Measurements from ENCODE around the gene AS3MT.
"Not testable (repeated sequence)": the region's sequence is repeated elsewhere in the genome, so short reads cannot be mapped to it uniquely, and the experiment has no call there.

The AS3MT gene

DNA sequence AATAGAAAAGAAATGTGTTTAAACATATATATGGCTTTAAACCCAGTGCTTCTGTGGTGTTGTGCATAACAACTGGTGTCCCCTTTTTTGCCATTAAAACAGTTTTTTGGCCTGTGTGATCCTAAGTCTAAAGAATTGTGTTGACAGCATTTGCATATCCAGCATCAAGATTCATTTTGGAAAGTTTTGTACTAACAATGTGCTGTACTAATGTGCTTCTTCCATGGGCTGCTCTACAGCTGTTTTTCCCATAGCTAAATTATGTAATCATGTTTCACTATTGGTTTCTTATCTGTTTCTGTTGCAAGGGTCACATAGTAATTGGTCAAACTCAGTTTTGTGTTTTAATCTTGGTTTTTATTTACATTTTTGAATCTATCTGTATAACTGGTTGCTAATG lies 54.3 kb downstream of the AS3MT start:
- DNase-seq, result no peak

DNA sequence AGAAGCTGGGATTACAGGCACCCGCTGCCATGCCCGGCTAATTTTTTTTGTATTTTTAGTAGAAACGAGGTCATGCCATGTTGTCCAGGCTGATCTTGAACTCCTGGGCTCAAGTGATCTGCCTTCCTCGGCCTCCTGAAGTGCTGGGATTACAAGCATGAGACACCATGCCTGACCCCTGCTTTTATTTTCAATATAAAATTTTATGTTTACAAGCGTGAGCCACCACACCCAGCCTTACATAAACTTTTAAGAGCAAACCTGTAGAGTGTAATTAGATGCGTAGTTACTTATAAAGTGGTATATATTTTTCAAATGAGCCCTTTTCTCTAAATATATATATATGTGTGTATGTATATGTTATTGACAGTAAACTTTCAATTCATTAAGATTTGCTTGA lies 57.6 kb downstream of the AS3MT start:
- no peak for DNase-seq

DNA sequence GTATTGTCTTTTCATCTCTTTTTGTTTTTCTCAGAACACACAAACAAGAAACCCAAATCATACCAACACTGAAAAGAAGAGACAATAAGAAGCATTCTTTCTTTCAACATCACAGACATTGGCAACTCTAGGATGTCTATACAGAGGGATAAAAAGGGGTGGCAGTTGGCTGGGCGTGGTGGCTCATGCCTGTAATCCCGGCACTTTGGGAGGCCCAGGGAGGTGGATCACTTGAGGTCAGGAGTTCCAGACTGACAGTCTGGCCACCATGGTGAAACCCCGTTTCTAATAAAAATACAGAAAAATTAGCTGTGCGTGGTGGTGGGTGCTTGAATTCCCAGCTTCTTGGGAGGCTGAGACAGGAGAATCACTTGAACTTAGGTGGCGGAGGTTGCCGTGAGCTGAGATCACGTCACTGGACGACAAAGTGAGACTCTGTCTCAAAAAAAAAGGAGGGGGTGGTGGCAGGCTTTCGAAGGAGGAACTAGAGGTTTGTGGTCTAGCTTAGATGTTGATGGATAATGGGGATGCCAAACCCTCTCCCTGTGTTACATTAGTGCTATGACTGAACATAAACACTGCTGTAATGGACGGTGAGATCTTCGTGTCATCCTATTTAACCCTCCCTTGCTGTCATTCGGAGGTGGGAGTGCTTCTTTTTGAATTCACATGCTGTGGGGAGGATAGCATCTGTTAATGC lies 58.2 kb downstream of the AS3MT start:
- no peak for DNase-seq

DNA sequence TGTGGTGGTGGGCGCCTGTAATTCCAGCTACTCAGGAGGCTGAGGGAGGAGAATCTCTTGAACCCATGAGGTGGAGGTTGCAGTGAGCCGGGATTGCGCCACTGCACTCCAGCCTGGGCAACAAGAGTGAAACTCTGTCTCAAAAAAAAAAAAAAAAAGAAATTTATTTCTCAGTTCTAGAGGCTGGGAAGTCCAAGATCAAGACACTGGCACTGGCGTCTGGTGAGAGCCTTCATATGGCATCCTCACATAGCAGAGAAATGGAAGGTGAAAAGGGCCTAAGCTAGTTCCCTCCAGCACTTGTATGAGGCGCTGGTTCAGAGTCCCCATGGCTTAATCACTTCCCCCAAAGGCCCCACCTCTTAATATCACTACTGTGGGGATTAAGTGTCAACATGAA lies 59.2 kb downstream of the AS3MT start:
- DNase-seq, result not testable (repeated sequence)

DNA sequence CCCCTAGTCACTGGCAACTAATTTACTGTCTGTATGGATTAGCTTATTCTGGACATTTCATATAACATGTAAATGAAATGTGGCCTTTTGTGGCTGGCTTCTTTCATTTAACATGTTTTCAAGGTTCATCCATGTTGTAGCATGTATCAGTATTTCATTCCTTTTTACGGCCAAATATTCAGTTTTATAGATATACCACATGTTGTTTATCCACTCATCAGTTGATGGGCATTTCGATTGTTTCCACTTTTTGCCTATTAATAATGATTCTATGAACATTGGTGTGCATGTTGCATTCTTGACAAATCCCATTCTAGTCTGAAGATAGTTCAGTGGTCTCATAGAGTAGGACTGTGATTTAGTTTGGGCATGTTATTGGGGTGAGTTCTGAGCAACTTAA lies 61.5 kb downstream of the AS3MT start:
- DNase-seq, result no peak

DNA sequence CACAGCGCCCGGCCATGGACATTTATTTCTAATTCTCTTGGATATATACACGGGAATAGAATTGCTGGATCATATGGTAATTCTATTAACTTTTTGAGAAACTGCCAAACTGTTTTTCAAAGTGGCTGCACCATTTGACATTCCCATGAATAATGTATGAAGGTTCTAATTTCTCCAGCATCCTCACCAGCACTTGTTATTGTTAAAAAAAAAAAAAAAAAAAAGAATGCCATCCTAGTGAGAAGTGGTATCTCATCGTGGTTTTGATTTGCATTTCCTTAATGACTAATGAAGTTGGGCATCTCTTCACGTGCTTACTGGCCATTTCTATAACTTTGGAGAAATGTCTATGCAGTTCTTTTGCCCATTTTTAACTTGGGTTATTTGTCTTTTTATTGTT lies 62.4 kb downstream of the AS3MT start:
- no peak for DNase-seq

DNA sequence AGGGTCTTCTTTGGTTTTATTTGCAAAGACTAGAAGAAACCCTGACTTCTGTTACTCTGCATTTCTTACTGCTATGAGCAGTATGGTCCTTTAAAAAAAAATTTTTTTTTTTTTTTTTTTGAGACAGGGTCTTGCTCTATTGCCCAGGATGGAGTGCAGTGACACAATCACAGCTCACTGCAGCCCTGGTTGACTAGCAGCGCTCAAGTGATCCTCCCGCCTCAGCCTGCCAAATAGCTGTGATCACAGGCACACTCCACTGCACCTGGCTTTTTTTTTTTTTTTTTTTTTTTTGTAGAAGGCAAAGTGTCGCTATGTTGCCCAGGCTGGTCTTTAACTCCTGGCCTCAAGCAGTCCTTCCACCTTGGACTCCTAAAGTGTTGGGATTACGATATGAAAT lies 66.2 kb downstream of the AS3MT start:
- no peak for DNase-seq

DNA sequence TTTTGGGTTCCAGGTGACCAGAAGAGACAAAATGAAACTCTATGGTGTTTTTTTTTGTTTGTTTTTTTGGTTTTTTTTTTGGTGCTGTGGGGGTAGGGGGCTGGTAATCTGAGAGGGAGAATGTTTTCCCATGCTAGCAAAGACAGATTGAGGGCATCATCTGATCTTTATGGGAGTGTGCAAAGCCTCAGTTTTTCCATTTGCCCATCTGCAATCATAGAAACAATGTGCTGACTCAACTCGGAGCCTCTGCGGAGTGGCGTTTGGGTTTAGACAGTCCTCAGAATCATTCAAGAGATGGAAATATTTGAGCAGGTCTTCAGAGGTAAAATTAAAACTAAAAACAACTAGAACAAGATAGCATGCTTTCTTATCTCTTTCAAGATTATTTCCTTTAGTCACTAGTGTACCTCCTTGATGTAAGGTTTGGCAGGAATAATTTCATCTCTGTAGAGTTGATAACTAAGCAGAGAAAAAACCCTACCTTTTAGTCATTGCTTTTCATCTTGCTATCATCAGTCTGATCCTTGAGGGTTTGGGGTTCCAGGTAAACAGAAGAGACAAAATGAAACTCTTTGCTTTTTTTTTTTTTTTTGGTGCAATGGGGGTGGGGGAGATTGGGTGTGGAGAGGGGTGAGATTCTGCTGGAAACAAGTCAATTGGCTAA lies 66.8 kb downstream of the AS3MT start:
- no peak for DNase-seq

DNA sequence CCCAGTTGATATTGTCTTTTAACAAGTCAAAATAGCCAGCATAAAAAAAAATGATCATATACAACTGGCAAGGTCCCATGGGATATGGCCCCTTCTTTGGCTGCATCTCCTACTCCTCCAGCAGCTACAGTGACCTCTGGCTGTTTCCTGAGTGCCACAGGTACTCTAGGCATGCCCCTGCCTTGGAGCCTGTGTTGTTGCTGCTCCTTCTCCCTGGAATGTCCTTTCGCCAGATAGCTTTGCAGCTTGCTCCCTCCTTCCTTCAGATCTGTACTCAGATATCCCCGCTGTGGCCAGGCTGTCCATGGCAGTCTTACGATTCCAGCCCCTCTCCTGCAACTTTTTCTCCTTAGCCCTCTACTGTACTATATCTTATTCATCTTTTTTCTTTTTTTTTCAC lies 72.1 kb downstream of the AS3MT start:
- DNase-seq, result no peak

DNA sequence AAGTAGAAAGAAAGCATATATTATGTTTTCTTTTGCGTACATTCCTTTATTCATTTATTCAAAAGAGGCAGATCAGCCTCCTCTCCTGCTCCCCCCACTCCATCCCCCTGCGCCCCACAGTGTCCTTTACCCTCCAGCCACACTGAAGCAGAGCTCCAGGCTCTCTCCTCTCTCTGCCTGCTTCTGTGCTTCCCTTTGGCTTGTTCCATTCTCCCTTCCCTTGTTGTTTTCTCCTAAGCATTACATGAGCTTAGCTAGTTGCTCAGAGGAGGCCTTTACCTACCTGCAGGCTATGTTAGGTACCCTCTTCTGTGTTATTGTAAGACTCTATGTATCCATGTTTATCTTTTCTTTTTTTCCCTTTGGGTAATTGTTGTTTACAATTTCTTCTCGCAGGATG lies 76.2 kb downstream of the AS3MT start:
- no peak for DNase-seq

DNA sequence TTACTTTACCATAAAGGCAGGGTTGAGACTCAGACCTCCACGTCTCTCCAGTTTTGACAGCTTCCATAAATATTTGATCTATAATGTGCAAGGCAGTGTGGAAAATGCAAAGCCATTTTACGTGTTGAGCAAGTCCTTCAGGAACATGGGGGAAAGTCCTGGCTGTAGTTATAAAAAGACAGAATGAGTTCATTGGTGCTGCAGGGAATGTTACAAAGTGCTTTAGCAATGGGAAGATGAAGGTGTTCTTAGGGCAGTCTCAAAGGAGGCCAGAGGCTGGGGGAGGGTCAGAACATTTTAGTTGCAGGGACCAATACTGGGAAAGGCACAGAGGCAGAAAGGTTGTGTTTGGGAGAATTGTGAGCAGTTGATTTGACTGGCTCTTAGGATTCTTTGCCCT lies 76.7 kb downstream of the AS3MT start:
- no peak for DNase-seq

DNA sequence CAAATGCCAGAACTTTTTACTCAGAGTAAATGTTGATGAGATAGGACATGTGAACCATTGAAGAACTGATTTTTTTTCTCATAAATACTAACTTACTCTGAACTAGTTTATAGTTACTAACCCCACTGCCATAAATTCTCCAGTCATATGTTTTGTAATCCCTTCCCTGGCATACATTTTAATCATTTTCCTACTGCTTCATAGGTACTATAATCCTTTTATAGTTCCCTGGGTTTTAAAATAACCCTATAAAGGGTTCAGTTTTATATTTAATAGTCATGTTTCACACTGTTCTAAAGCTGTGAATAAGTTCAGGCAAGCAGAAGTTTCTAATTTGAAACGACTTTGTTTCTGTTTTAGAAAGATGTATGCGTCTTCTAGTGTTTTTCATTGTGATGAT lies 77.7 kb downstream of the AS3MT start:
- no peak for DNase-seq

DNA sequence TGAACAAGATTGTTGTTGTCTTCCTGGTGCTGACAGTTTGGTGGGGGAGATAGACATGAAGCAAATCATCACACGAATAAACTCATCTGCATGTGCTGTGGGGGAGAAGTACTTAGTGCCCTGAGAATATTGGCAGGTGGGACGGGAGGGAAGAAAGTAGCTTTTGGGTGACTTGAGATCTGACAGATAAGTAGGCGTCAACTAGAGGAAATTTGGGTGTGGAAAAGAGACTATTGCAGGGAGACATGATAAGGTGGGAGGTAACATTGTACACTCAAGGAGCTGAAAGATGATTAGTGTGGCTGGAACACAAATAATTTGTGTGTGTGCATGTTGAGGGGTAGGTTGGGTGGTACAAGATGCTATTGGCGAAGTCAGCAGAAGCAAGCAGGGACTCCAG lies 78.9 kb downstream of the AS3MT start:
- DNase-seq, result no peak

DNA sequence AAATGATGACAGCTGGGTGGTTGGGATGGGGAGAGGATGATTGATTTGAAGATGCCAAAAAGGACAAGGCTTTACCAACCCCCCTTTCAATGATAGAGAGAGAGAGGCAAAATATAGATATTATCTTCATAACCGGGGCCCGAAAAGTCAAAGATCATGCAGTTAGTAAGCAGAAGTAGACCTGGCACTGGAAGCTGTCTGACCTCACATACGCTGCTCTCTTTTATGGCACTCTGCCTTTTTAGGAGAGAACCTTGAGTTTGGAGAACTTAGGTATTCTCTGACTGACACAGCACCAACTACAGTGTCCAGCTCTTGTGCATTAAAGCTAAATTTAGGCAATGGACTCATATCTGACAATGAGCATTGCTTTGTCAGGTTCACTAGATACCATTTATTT lies 79.5 kb downstream of the AS3MT start:
- DNase-seq, result no peak

DNA sequence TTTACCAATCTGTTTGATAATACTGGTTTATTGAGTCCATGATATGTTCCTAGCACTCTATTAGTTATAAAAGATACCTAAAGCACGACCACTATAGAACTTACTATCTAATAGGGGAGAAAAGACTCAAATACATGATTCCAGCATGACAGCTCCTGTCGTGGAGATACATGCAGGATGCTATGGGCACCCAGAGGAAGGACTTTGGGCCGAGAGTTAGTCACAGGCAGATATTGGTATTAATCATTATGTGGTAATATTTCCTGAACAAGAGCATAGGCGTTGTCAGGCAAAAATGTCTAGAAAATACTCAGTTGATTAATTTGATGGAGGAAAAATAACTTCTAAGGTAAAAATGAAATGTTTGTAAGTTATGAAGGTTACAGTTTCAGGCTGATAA lies 80.6 kb downstream of the AS3MT start:
- no peak for DNase-seq

DNA sequence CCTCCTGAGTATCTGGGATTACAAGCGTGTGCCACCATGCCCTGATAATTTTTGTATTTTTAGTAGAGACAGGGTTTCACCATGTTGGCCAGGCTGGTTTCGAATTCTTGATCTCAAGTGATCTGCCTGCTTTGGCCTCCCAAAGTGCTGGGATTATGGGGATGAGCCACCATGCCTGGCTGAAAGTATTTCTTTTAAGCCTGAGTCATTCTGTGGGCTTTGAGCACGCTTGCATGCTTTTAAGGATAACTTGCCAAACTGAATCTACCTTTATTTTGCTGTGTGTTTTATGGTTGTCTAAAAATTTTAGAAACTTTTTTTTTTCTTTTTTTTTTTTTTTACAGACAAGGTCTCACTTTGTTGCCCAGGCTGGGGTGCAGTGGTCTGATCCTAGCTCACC lies 82.0 kb downstream of the AS3MT start:
- no peak for DNase-seq

All from effector CD8-positive, alpha-beta T cell (primary cell).